Erythroblast (primary cell): Measurements from ENCODE around the gene CLCN3.

Source experiments
- GATA1 ChIP-seq: IDR thresholded peaks from 2 replicates; pipeline ENCODE4 v1.6.1; 2011; ENCODE audit warnings: low read depth, mild to moderate bottlenecking, control low read depth, low read length, moderate library complexity
- POLR2A ChIP-seq: IDR thresholded peaks from 2 replicates; pipeline ENCODE4 v1.6.1; 2011; ENCODE audit warnings: mild to moderate bottlenecking, low read length

GRCh38 chr4:169758401-169758962 lies 138.1 kb downstream of the CLCN3 start:
- TF ChIP-seq POLR2A = no peak
- TF ChIP-seq GATA1 = no peak
